GM11168 (cell line): ENCODE results near the gene NPM1.

Experiments
- in situ Hi-C: fragments of 300-500 bp; cut with MboI; formaldehyde crosslinking; loops from one replicate; pipeline ENCODE4 v1.12.0; 2022; ENCODE audit warnings: low sequenced_read_pairs; ENCODE audit not compliant: unreplicated experiment

The NPM1 gene

GRCh38 chr5:171442287-171443042, 54.8 kb downstream of the NPM1 start:
- in situ Hi-C loops = no loop called here

GRCh38 chr5:171444582-171444981, 56.9 kb downstream of the NPM1 start:
- in situ Hi-C loops = no loop called here

- in situ Hi-C loops = no loop called here
Measured at GRCh38 chr5:171445644-171446516, 58.2 kb downstream of the NPM1 start.

- in situ Hi-C loops = no loop called here
Measured at GRCh38 chr5:171447226-171447625, 59.6 kb downstream of the NPM1 start.

- in situ Hi-C loops = no loop called here
Measured at GRCh38 chr5:171449426-171449825, 61.8 kb downstream of the NPM1 start.

GRCh38 chr5:171450423-171451331, 63.0 kb downstream of the NPM1 start:
- in situ Hi-C loops = no loop called here

GRCh38 chr5:171451421-171451820, 63.8 kb downstream of the NPM1 start:
- in situ Hi-C loops = no loop called here

GRCh38 chr5:171453056-171453725, 65.5 kb downstream of the NPM1 start:
- in situ Hi-C loops = no loop called here

- in situ Hi-C loops = no loop called here
Measured at GRCh38 chr5:171453988-171454387, 66.3 kb downstream of the NPM1 start.

- in situ Hi-C loops = no loop called here
Measured at GRCh38 chr5:171454549-171454948, 66.9 kb downstream of the NPM1 start.

- in situ Hi-C loops = no loop called here
Measured at GRCh38 chr5:171455522-171455921, 67.9 kb downstream of the NPM1 start.

GRCh38 chr5:171457208-171457981, 69.7 kb downstream of the NPM1 start:
- in situ Hi-C loops = no loop called here

- in situ Hi-C loops = no loop called here
Measured at GRCh38 chr5:171459839-171460238, 72.2 kb downstream of the NPM1 start.
